Upper lobe of left lung (tissue), 6 donors: Measurements from ENCODE around the gene PLXNB2. TPM values are rescaled to one million over a fixed set of nuclear protein-coding genes. Genes with fewer than 3 reads are reported as not detected.
A peak's percentile ranks its signal among the peaks of the same experiment; 100 is the strongest.

ENCODE experiments used
- ATAC-seq, 2 donors: fragments of 200-7000 bp; cut with Tn5 transposase; one replicate each; pipeline ENCODE4 v1.9.1; 2022; ENCODE audit warnings: mild to moderate bottlenecking in 2 of 2, moderate library complexity in 2 of 2; ENCODE audit not compliant: low FRiP score in 2 of 2
- DNase-seq, 2 donors: peaks; one replicate each; pipeline ENCODE4 v3.0.0-alpha.2; 2019 to 2020
- H3K27ac ChIP-seq, 4 donors: fragments of 200-600 bp; sonication (generic); one replicate each; pipeline ENCODE4 v1.5.1; 2016 to 2019
- H3K27me3 ChIP-seq, 4 donors: fragments of 200-600 bp; sonication (generic); one replicate each; pipeline ENCODE4 v1.5.1; 2017 to 2019
- H3K36me3 ChIP-seq, 4 donors: fragments of 200-600 bp; sonication (generic); one replicate each; pipeline ENCODE4 v1.5.1; 2016 to 2019
- H3K4me1 ChIP-seq, 4 donors: fragments of 200-600 bp; sonication (generic); one replicate each; pipeline ENCODE4 v1.5.1; 2018 to 2019
- H3K4me3 ChIP-seq, 4 donors: fragments of 200-600 bp; sonication (generic); one replicate each; pipeline ENCODE4 v1.5.1; 2017 to 2019; ENCODE audit warnings: mild to moderate bottlenecking in 2 of 4, moderate library complexity in 1 of 4
- H3K9me3 ChIP-seq, 4 donors: fragments of 200-600 bp; sonication (generic); one replicate each; pipeline ENCODE4 v1.5.1; 2018 to 2019
- CTCF ChIP-seq, 6 experiments: fragments of 450-650 bp in 4 of 6; fragments of 200-600 bp in 2 of 6; sonication (generic) in 2 of 6; IDR thresholded peaks; one replicate each; pipeline ENCODE4 v1.5.1; 2016 to 2019; ENCODE audit warnings: antibody characterized with exemption in 6 of 6
- EP300 ChIP-seq, 4 donors: sonication (generic); formaldehyde crosslinking; IDR thresholded peaks; one replicate each; pipeline ENCODE4 v1.5.1; 2017; ENCODE audit warnings: antibody characterized with exemption in 4 of 4, control low read depth in 2 of 4
- POLR2A ChIP-seq, 4 donors: fragments of 450-650 bp; IDR thresholded peaks; one replicate each; pipeline ENCODE4 v1.5.1; 2016 to 2017; ENCODE audit warnings: antibody characterized with exemption in 4 of 4, mild to moderate bottlenecking in 2 of 4
- POLR2AphosphoS5 ChIP-seq, 2 donors: sonication (generic); formaldehyde crosslinking; IDR thresholded peaks; one replicate each; pipeline ENCODE4 v1.5.1; 2017; ENCODE audit warnings: antibody characterized with exemption in 2 of 2
- WGBS, 2 donors: methylation state at CpG; one replicate each; pipeline ENCODE4 v1.1.5; 2017 to 2018; 5-methylcytosine and 5-hydroxymethylcytosine counted together
- total RNA-seq, 6 donors: library from RNA; depleted of rRNA in 4 of 6; stranded (reverse); fragments of >200 nt in 4 of 6; gene quantifications; one replicate each; pipeline versions ENCODE4 v1.1.0 to v1.2.1, GENCODE V29; 2016 to 2021
- donor health status: DM: no; HTN: no; CAD: no; lungs with moderate emphysema.
- donor health status: DM: no; HTN: yes; CAD: no; lungs with severe emphysema.

The PLXNB2 gene
- total RNA-seq, 6 donors from 2014 or later: 218 to 407 (median 313) TPM

GRCh38 chr22:50305923-50306566, 1.4 kb downstream of the PLXNB2 start:
- no peaks in the 10 kb centered on the region for H3K9me3 ChIP-seq
- peak overlapping the region; percentile 84 to 95 (median 94) for H3K27ac ChIP-seq
- WGBS, 2 donors: 9 to 17% methylated on average over 6 to 20 of the region's 21 CpGs
- peak; percentile 59 to 75 for ATAC-seq
- no peaks in the 10 kb centered on the region for H3K27me3 ChIP-seq
- DNase-seq: peak in 1 of 2 donors; percentile 92
- H3K4me1 ChIP-seq: peaks cover 68 to 84% (median 77%) of the 10 kb centered on the region in 4 donors
- no peaks in the 10 kb centered on the region for H3K36me3 ChIP-seq
- H3K4me3 ChIP-seq: peak overlapping the region; percentile 64 to 90 (median 88)
- TF ChIP-seq POLR2A (IDR thresholded peaks at IDR 0.05) (peak in 2 of 4 donors; percentile 28 to 72), EP300 (IDR thresholded peaks at IDR 0.05) (no peak), POLR2AphosphoS5 (IDR thresholded peaks at IDR 0.05) (peak; percentile 71 to 80)

GRCh38 chr22:50305393-50305922, 2.0 kb downstream of the PLXNB2 start:
- DNase-seq (peak in 1 of 2 donors; percentile 85), ATAC-seq (peak; percentile 0)
- peak overlapping the region in 3 of 4 donors; percentile 64 to 90 (median 89) for H3K4me3 ChIP-seq

GRCh38 chr22:50304528-50305392, 2.7 kb downstream of the PLXNB2 start:
- Histone ChIP-seq H3K27me3 (no peaks in the 10 kb centered on the region), H3K4me1 (peaks cover 77 to 91% (median 86%) of the 10 kb centered on the region in 4 donors), H3K4me3 (peak overlapping the region in 3 of 4 donors; percentile 64 to 90 (median 89)), H3K9me3 (no peaks in the 10 kb centered on the region), H3K36me3 (peaks cover 0 to 3% (median 0%) of the 10 kb centered on the region in 4 donors), H3K27ac (peak overlapping the region; percentile 84 to 95 (median 94))
- TF ChIP-seq POLR2A (IDR thresholded peaks at IDR 0.05): peak in 1 of 4 donors; percentile 31
- TF ChIP-seq POLR2AphosphoS5 (IDR thresholded peaks at IDR 0.05): no peak
- no peak for TF ChIP-seq EP300 (IDR thresholded peaks at IDR 0.05)
- ATAC-seq (peak in 1 of 2 donors; percentile 42), DNase-seq (peak; percentile 65 to 84)
- WGBS, 2 donors: 47 to 56% methylated on average over 12 to 15 of the region's 22 CpGs

More at GRCh38 chr22:50305393-50305922, 2.0 kb downstream of the PLXNB2 start:
- H3K27me3 ChIP-seq: no peaks in the 10 kb centered on the region
- peaks cover 0 to 3% (median 0%) of the 10 kb centered on the region in 4 donors for H3K36me3 ChIP-seq
- 31 to 65% methylated on average over 3 to 11 of the region's 14 CpGs for WGBS, 2 donors
- no peak for TF ChIP-seq EP300 (IDR thresholded peaks at IDR 0.05)
- no peak for TF ChIP-seq CTCF (IDR thresholded peaks at IDR 0.05)
- no peak for TF ChIP-seq POLR2AphosphoS5 (IDR thresholded peaks at IDR 0.05)
- TF ChIP-seq POLR2A (IDR thresholded peaks at IDR 0.05): no peak
- H3K9me3 ChIP-seq: no peaks in the 10 kb centered on the region
- H3K27ac ChIP-seq: peak overlapping the region; percentile 84 to 95 (median 94)
- H3K4me1 ChIP-seq: peaks cover 74 to 90% (median 83%) of the 10 kb centered on the region in 4 donors

- peak; percentile 22 to 35 for ATAC-seq
- H3K4me3 ChIP-seq: peak overlapping the region in 1 of 4 donors; percentile 64
Measured at GRCh38 chr22:50303848-50304527, 3.5 kb downstream of the PLXNB2 start.

More at GRCh38 chr22:50303848-50304527, 3.5 kb downstream of the PLXNB2 start:
- H3K27ac ChIP-seq: peak overlapping the region; percentile 84 to 95 (median 94)
- H3K9me3 ChIP-seq: no peaks in the 10 kb centered on the region
- 39 to 58% methylated on average over 2 to 5 of the region's 11 CpGs for WGBS, 2 donors
- TF ChIP-seq POLR2A (IDR thresholded peaks at IDR 0.05) (peak in 1 of 4 donors; percentile 43), CTCF (IDR thresholded peaks at IDR 0.05) (peak in 2 of 6 experiments; percentile 10 to 15), POLR2AphosphoS5 (IDR thresholded peaks at IDR 0.05) (no peak)
- peaks cover 0 to 3% (median 0%) of the 10 kb centered on the region in 4 donors for H3K36me3 ChIP-seq
- H3K27me3 ChIP-seq: no peaks in the 10 kb centered on the region
- peak; percentile 67 to 84 for DNase-seq
- peaks cover 79 to 91% (median 86%) of the 10 kb centered on the region in 4 donors for H3K4me1 ChIP-seq
